GM08714 (cell line): ENCODE data around the gene HERPUD1.
"Not testable (repeated sequence)": the region's sequence is repeated elsewhere in the genome, so short reads cannot be mapped to it uniquely, and the experiment has no call there.

Experiments used
- H3K4me3 ChIP-seq: fragments of 200-500 bp; sonication (Bioruptor generic); 2 replicates; pipeline ENCODE4 v1.5.1; 2014; ENCODE audit warnings: mild to moderate bottlenecking, low read length, inconsistent platforms
- ZNF274 ChIP-seq: IDR thresholded peaks from 2 replicates; pipeline ENCODE4 v1.6.1; 2012; ENCODE audit warnings: mild to moderate bottlenecking, low read depth, low read length

The HERPUD1 gene

DNA sequence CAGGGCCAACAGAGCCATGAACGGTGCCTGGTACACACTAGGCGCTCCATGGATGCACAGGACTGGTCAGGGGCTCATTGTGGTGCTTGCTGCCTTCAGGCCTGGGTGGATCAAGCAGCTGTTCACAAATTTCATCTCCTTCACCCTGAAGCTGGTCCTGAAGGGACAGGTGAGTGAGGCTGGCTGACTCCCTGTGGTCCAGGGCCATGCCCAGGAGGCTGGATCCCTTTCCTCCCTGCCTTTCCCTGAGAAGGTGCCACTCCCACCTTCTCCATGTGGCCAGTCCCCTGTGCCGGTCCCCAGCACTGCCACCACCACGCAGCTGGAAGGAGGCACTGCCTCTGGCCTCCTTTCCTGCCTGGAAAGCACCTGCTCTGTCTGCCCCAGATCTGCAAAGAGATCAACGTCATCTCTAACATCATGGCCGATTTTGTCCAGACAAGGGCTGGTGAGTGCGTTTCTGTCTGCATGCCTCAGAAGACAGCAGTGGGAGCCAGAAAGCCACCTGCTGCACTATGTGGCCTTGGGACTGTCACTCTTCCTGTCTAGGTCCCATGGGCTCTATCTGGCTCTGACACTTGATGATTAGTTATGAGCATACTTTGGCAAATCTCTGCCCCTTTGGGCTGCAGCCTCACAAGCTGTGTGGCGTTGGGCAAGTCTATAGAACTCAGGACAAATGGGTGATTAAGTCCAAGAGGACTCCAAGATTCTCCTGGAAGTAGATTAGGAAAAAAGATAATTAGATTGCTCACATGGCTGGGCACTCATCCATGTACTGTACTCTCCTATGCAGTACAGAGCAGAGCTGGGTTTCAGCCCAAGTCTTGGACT is 39.2 kb downstream of the HERPUD1 start:
- H3K4me3 ChIP-seq, result no peak overlapping the region
- TF ChIP-seq ZNF274, result no peak

DNA sequence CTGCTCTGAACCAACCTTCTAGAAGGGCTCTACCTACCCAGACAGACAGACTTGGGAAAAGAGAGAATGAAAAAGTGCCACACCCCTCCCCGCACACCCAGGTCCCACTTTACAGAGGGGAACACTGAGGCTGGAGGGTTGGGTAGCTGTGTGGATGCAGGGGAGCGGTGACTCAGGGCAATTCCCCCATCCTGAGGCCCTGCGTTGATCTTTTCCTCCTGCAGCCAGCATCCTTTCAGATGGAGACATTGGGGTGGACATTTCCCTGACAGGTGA is 39.8 kb downstream of the HERPUD1 start:
- no peak overlapping the region for H3K4me3 ChIP-seq
- TF ChIP-seq ZNF274, result no peak

DNA sequence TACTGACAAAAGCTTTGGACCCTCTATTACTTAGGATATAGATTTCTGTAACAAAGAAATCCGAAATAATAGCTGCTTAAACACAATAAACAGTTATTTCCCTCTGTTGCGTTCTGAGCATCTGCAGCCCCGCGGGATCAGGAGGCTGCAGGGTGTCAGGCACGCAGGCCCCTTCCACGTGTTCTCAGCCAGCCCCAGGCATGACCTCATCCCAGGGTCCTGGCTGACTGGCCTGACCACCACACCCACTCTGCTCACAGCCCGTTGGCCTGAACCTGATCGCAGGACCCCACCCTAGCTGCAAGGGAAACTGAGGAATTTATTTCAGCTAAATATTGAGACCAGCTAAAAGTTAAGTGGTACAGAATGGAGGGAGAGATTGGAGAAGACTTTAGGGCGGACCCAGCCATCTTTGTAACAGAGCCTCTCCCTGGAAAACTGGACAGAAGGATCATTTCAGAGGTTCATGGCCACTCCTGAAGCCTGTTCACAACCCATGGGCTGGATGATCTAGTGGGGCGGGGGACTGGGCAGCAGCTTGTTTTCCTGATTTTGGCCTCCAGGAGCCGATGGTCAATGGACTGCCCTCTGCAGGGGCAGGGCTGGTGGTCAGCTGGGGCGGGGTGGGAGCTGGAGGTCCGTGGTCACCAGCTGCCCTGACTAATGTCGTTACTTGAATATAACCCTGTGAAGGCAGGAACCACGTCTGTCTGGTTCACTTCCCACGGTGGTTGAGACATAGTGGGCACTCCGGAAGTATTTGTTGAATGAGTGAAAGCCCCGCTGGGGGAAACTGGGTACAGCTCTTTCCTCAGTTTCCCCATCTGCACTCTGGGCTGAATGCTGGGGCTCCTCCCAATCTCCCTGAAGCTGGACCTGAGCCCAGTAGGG is 40.7 kb downstream of the HERPUD1 start:
- H3K4me3 ChIP-seq, result no peak overlapping the region
- TF ChIP-seq ZNF274, result no peak

DNA sequence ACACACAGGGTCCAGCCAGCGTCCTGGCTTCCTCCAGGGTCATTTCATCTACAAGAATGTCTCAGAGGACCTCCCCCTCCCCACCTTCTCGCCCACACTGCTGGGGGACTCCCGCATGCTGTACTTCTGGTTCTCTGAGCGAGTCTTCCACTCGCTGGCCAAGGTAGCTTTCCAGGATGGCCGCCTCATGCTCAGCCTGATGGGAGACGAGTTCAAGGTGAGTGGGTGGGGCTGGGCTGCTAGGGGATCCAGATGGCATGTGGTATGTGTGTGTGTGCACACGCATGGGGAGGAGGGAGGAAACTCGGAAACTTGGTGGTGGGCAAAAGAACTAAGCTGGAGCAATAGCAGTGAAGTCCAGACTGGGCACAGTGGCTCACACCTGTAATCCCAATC is 41.4 kb downstream of the HERPUD1 start:
- TF ChIP-seq ZNF274, result no peak
- no peak overlapping the region for H3K4me3 ChIP-seq

DNA sequence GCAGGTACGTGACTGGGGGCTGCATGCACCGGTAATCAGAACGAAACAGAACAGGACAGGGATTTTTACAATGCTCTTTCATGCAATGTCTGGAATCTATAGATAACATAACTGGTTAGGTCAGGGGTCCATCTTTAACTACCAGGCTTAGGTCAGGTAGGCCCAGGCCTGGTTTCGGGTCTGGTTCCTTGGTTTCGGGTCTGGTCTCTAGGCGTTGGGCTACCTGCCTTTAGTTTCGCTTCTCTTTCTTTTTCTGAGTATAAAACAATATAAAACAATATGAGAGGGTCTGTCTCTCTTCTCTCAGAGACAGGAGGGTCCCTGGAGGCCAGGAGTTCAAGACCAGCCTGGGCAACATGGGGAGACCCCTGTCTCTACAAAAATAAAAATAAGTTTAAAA is 42.0 kb downstream of the HERPUD1 start:
- not testable (repeated sequence) for H3K4me3 ChIP-seq

DNA sequence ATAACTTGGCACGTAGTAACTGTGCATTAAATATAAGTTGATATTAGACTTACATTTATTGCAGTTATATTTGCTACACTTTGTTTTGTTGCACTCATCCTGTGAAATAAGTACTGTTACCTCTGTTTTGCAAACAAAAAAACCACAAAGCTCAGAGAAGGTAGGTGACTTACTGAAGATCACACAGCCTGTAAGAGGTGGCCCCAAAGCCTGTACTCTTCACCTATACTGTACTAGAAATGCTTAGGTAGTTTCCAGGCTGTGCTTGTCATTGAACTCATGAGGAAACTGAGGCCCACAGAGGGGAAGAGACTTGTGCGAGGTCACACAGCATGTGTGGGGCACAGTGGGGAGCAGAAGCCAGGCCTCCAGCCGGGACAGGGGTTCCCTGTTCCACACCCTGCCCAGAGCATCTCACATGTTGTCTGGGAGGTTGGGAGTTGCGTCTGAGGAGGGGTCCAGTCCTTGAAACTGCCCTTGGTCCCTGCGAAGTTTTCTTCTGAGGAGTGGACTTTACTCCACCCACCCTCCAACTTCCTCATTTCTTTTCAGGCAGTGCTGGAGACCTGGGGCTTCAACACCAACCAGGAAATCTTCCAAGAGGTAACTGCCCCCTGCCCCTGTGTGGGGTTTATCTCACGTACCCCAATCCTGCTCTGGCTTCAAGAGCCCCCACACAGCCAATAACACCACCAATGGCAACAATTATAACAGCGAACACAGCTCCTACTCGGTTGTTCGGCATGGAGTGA is 42.8 kb downstream of the HERPUD1 start:
- TF ChIP-seq ZNF274, result no peak

DNA sequence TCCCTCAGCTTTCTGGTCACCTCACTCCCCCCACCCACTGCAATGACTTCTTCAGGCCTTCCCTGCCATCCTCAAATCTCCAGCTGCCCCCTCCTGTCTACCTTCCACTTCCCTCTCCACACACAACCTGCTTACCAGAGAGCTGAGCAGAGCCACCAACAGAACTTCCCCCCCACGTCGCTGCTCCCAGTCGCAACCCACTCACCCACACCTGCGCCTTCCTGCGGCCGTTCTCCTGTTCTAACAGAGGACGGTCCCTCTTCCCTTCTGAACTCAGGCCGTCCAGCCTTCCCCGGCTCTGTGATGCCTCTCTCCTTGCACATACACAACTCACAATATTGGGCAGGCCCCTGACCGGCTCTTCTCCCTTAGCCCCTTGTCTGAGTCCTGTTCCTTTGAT is 43.8 kb downstream of the HERPUD1 start:
- no peak overlapping the region for H3K4me3 ChIP-seq
- TF ChIP-seq ZNF274, result no peak

More for the DNA sequence above, 42.8 kb downstream of the HERPUD1 start:
- H3K4me3 ChIP-seq, result no peak overlapping the region

DNA sequence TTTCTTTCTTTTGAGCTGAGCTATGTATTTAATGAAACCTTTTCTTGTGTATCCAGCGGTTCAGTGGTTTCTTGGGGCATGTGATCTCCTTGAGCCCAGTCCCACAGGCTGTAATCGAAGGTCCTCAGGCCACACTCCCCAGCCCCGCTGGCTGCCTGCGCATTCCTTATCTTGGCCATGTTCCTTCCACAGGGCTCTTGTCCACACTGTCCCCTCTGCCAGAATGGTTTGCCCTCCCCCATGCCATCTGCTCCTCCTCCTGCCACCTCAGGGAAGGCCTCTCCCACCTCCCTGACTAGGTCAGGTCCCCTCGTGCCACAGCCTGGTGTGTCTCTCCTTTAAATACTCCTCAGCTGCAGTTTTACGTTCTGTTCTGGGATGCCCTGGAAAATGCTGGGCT is 45.3 kb downstream of the HERPUD1 start:
- no peak overlapping the region for H3K4me3 ChIP-seq
- TF ChIP-seq ZNF274, result no peak

DNA sequence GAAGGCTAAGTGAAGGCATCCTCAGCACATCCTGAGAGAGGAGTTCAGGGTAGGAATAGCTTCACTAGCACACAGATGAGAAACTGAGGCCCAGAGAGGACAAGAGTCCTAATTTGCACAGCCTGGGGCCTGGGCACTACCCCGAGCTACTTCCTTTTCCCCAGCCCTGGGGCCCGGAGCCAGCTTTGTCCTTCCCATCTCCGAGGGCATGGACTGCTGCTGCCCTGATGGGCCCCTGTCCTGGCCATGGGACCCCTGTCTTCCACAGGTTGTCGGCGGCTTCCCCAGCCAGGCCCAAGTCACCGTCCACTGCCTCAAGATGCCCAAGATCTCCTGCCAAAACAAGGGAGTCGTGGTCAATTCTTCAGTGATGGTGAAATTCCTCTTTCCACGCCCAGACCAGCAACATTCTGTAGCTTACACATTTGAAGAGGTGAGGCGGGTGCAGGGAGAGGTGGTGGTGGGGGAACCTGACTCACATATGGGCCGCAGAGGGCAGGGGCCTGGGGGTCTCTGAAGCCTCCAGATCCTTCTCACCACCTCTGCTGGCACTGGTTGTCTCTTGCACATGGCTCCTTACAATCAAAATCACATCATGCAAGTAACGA is 46.0 kb downstream of the HERPUD1 start:
- no peak overlapping the region for H3K4me3 ChIP-seq
- no peak for TF ChIP-seq ZNF274

DNA sequence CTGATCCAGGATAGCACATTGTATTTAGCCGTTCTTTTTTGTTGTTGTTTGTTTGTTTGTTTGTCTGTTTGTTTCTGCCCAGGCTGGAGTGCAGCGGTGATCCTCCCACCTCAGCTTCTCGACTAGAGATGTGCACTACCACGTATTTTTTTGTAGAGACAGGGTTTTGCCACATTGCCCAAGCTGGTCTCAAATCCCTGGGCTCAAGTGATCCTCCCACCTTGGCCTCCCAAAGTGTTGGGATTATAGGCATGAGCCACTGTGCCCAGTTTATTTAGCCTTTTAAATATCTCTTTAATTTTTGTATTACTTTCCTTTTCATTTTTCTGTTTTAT is 48.2 kb downstream of the HERPUD1 start:
- TF ChIP-seq ZNF274, result no peak
- H3K4me3 ChIP-seq, result no peak overlapping the region

DNA sequence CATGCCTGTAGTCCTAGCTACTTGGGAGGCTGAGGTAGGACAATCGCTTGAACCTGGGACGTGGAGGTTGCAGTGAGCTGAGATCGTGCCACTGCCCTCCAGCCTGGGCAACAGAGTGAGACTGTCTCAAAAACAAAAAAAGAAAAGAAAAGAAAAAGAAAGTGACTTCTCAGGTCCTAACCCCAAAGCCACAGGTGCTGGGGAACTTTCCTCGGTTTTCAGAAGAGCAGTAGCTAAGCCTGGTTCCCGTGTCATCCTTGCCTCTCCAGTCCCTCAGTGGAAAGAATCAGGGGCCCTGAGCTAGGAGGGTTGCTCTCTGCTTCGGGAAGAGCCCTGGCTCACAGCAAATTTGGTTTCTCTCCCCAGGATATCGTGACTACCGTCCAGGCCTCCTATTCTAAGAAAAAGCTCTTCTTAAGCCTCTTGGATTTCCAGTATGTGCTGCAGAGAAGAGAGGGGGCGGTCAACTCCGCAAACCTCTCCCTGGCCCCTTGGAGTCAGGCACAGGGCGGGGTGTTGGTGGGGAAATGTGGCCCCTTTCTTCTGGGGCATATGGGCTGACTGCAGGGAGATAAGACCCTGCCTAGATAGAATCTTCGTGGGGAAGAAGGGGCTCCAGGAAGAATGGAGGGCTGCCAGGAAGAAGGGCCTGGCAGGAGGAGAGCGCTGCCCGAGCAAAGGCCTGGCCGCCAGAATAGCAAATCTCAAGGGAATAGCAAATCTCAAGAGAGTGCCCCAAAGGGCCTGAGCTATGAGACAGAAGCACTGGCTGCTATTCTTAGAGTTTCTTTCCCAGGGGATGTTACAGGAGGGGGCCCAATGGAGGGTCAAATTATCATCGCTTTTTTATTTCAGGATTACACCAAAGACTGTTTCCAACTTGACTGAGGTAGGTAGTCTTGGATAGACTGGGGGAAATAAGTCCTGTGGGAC is 49.1 kb downstream of the HERPUD1 start:
- no peak for TF ChIP-seq ZNF274

DNA sequence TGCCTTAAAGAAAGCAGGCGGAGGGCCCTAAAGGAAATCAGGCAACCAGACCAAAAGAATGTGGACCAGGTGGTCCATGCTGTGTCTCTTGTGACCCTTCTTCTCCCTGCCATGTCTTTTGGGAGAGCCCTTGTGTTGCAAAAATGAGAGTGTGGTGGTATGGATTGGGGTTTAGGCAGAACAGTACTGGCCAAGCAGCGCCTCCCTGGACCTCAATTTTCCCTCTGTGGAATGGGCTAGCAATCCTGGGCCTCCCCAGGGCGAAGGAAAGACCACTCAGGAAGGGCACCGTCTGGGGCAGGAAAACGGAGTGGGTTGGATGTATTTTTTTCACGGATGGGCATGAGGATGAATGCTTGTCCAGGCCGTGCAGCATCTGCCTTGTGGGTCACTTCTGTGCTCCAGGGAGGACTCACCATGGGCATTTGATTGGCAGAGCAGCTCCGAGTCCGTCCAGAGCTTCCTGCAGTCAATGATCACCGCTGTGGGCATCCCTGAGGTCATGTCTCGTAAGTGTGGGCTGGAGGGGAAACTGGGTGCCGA is 49.9 kb downstream of the HERPUD1 start:
- TF ChIP-seq ZNF274, result no peak
- no peak overlapping the region for H3K4me3 ChIP-seq

More for the DNA sequence above, 49.1 kb downstream of the HERPUD1 start:
- H3K4me3 ChIP-seq, result no peak overlapping the region; the same call in 1 of the 2 replicates

DNA sequence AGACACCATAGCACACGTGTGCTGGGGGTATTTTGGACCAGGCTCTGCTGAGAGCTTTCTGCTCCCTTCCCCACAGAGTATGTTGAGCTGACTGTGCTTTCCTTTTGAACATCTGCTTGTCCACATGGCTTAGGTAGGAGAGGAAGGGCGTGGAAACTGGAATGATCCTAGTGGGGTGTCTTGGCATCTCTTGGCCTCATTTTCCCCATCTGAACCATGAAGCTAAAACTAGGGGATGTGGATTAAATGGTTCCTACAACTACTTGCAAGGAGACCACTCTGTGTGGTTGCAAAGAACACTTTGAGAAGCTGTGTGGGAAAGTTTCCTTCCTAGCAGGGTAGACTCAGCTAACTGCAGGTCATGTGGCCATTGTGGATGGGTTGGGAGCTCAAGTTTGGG is 50.8 kb downstream of the HERPUD1 start:
- TF ChIP-seq ZNF274, result no peak
- H3K4me3 ChIP-seq, result no peak overlapping the region
